HepG2 (cell line): ENCODE data around the gene SENP7. TPM values are rescaled to one million over a fixed set of nuclear protein-coding genes. Genes with fewer than 3 reads are reported as not detected.

ENCODE experiments used
- DNMT3B ChIP-seq: conservative IDR thresholded peaks from 2 replicates; pipeline ENCODE4 v1.6.1; 2016; ENCODE audit warnings: missing biosample characterization, control low read depth
- DR1 ChIP-seq: sonication (generic); formaldehyde crosslinking; IDR thresholded peaks from 2 replicates; pipeline ENCODE4 v1.8.0; 2021; ENCODE audit warnings: mild to moderate bottlenecking, missing genetic modification reagents, inconsistent platforms
- ELF1 ChIP-seq: sonication (generic); formaldehyde crosslinking; IDR thresholded peaks from 2 replicates; pipeline ENCODE4 v1.4.0; 2020; ENCODE audit warnings: missing genetic modification reagents
- ELF4 ChIP-seq: sonication (generic); formaldehyde crosslinking; IDR thresholded peaks from 2 replicates; pipeline ENCODE4 v1.5.0; 2020; ENCODE audit warnings: missing genetic modification reagents, mild to moderate bottlenecking, moderate library complexity, borderline replicate concordance
- FOXK1 ChIP-seq: sonication (generic); formaldehyde crosslinking; IDR thresholded peaks from 2 replicates; pipeline ENCODE4 v1.4.0; 2020; ENCODE audit warnings: low read depth, missing genetic modification reagents, borderline replicate concordance
- GZF1 ChIP-seq: sonication (generic); formaldehyde crosslinking; IDR thresholded peaks from 2 replicates; pipeline ENCODE4 v1.5.1; 2020; ENCODE audit warnings: mild to moderate bottlenecking, missing genetic modification reagents
- KAT8 ChIP-seq: IDR thresholded peaks from 2 replicates; pipeline ENCODE4 v1.6.1; 2016; ENCODE audit warnings: missing genetic modification reagents, missing compliant biosample characterization
- LCORL ChIP-seq, 2 experiments: fragments of 450-650 bp in 1 of 2; sonication (generic) in 1 of 2; formaldehyde crosslinking in 1 of 2; IDR thresholded peaks; 2 replicates each; pipeline versions ENCODE4 v1.5.0 to v1.6.1; 2017 to 2020; ENCODE audit warnings: antibody characterized with exemption in 1 of 2, missing genetic modification reagents in 1 of 2
- MAZ ChIP-seq, 2 experiments: sonication (generic) in 1 of 2; formaldehyde crosslinking in 1 of 2; IDR thresholded peaks; 2 replicates each; pipeline versions ENCODE4 v1.5.0 to v1.6.1; 2012 to 2020; ENCODE audit warnings: low read depth in 2 of 2, mild to moderate bottlenecking in 2 of 2, borderline replicate concordance in 1 of 2, improper control_type of control experiment in 1 of 2, low read length in 1 of 2, missing genetic modification reagents in 1 of 2, moderate library complexity in 1 of 2
- POLR2A ChIP-seq, 2 experiments: IDR thresholded peaks; 2 replicates each; pipeline ENCODE4 v1.6.1; 2011; ENCODE audit warnings: low read depth in 2 of 2, low read length in 2 of 2, mild to moderate bottlenecking in 1 of 2, moderate library complexity in 1 of 2; ENCODE audit not compliant: insufficient read depth in 1 of 2
- SETDB1 ChIP-seq: sonication (generic); formaldehyde crosslinking; IDR thresholded peaks from 2 replicates; pipeline ENCODE4 v1.5.1; 2020; ENCODE audit warnings: missing genetic modification reagents, mild to moderate bottlenecking, borderline replicate concordance
- SNAI1 ChIP-seq: sonication (generic); formaldehyde crosslinking; IDR thresholded peaks from 2 replicates; pipeline ENCODE4 v1.5.0; 2020; ENCODE audit warnings: mild to moderate bottlenecking, missing genetic modification reagents, borderline replicate concordance
- SP4 ChIP-seq: sonication (generic); formaldehyde crosslinking; IDR thresholded peaks from 2 replicates; pipeline ENCODE4 v1.8.1; 2023; ENCODE audit warnings: mild to moderate bottlenecking, missing genetic modification reagents
- TCF7L2 ChIP-seq: IDR thresholded peaks from 2 replicates; pipeline ENCODE4 v1.6.1; 2011; ENCODE audit warnings: mild to moderate bottlenecking, low read depth, low read length, moderate library complexity
- TFAP4 ChIP-seq: sonication (generic); IDR thresholded peaks from 2 replicates; pipeline ENCODE4 v1.6.1; 2016; ENCODE audit warnings: low read depth, borderline replicate concordance
- TP53 ChIP-seq: sonication (generic); formaldehyde crosslinking; conservative IDR thresholded peaks from 2 replicates; pipeline ENCODE4 v1.4.0; 2020; ENCODE audit warnings: missing genetic modification reagents
- U2AF2 ChIP-seq: fragments of 200-400 bp; formaldehyde crosslinking; IDR thresholded peaks from 2 replicates; pipeline ENCODE4 v1.6.1; 2017; ENCODE audit warnings: low read depth, mild to moderate bottlenecking, low read length
- WIZ ChIP-seq: sonication (generic); formaldehyde crosslinking; IDR thresholded peaks from 2 replicates; pipeline ENCODE4 v1.5.1; 2020; ENCODE audit warnings: mild to moderate bottlenecking, missing genetic modification reagents
- ZNF10 ChIP-seq: sonication (generic); formaldehyde crosslinking; IDR thresholded peaks from 2 replicates; pipeline ENCODE4 v1.4.0; 2020; ENCODE audit warnings: mild to moderate bottlenecking, low read depth, missing genetic modification reagents, borderline replicate concordance
- ZNF354B ChIP-seq: sonication (generic); formaldehyde crosslinking; IDR thresholded peaks from 2 replicates; pipeline ENCODE4 v1.8.0; 2022; ENCODE audit warnings: mild to moderate bottlenecking, missing genetic modification reagents
- ZNF460 ChIP-seq: sonication (generic); formaldehyde crosslinking; IDR thresholded peaks from 2 replicates; pipeline ENCODE4 v1.5.1; 2020; ENCODE audit warnings: missing genetic modification reagents, mild to moderate bottlenecking, borderline replicate concordance
- ZNF484 ChIP-seq: sonication (generic); formaldehyde crosslinking; IDR thresholded peaks from 2 replicates; pipeline ENCODE4 v1.5.1; 2020; ENCODE audit warnings: mild to moderate bottlenecking, low read depth, missing genetic modification reagents, borderline replicate concordance
- ZNF547 ChIP-seq: sonication (generic); formaldehyde crosslinking; IDR thresholded peaks from 2 replicates; pipeline ENCODE4 v1.5.1; 2020; ENCODE audit warnings: mild to moderate bottlenecking, missing genetic modification reagents
- ZNF570 ChIP-seq: sonication (generic); formaldehyde crosslinking; IDR thresholded peaks from 2 replicates; pipeline ENCODE4 v1.4.0; 2020; ENCODE audit warnings: mild to moderate bottlenecking, missing genetic modification reagents, borderline replicate concordance
- ZNF660 ChIP-seq: sonication (generic); formaldehyde crosslinking; IDR thresholded peaks from 2 replicates; pipeline ENCODE4 v1.5.1; 2020; ENCODE audit warnings: mild to moderate bottlenecking, low read depth, missing genetic modification reagents, borderline replicate concordance
- ZNF775 ChIP-seq: sonication (generic); formaldehyde crosslinking; IDR thresholded peaks from 2 replicates; pipeline ENCODE4 v1.4.0; 2020; ENCODE audit warnings: missing genetic modification reagents, mild to moderate bottlenecking, moderate library complexity, borderline replicate concordance
- ZNF777 ChIP-seq: sonication (generic); formaldehyde crosslinking; IDR thresholded peaks from 2 replicates; pipeline ENCODE4 v1.4.0; 2020; ENCODE audit warnings: missing genetic modification reagents
- polyA plus RNA-seq, 8 experiments: library from polyadenylated mRNA; depleted of rRNA in 3 of 8; stranded (reverse) in 7 of 8; unstranded in 1 of 8; fragments of >200 nt; fragmentation: Illumina TruSeq in 4 of 8; extraction: Trizol in 4 of 8; gene quantifications; 2 replicates each; pipeline versions ENCODE4 v1.2.1 to v1.2.3, GENCODE V29; 2011 to 2016; ENCODE audit warnings: low read depth in 4 of 8, missing spikeins in 1 of 8, mixed read lengths in 1 of 8; ENCODE audit not compliant: insufficient read depth in 1 of 8
- total RNA-seq, 5 experiments: library from RNA; depleted of rRNA; stranded (reverse); fragments of >200 nt; fragmentation: Illumina TruSeq; extraction: Trizol; gene quantifications; 2 replicates each; pipeline ENCODE4 v1.2.3, GENCODE V29; 2016; ENCODE audit warnings: low read depth in 1 of 5
- TF ChIP-seq, protein P1 (sequence below): sonication (generic); formaldehyde crosslinking; IDR thresholded peaks from 2 replicates; pipeline ENCODE4 v1.4.0; 2020; ENCODE audit warnings: missing genetic modification reagents; ENCODE audit errors: not compliant biosample characterization

Gene SENP7
- total and polyA plus RNA-seq, 2 of the 13 experiments (the other 11 are each of a cell fraction or from before 2014, with no cell fraction given) = 9.1 to 10.3 TPM

GRCh38 chr3:101512646-101513418, at the start of gene SENP7 (continued):
- peak; percentile 48 to 66 for TF ChIP-seq POLR2A (IDR thresholded peaks at IDR 0.05; ENCODE audit: insufficient read depth in 1 of 2, low read depth in 2 of 2, low read length in 2 of 2)
- TF ChIP-seq SETDB1 (CRISPR knock-in tag) = no peak
- TF ChIP-seq ZNF547 (CRISPR knock-in tag) = no peak
- peak; percentile 49; the same call in 1 of the 2 replicates for TF ChIP-seq SP4
- no peak for TF ChIP-seq ZNF354B
- TF ChIP-seq SNAI1 (CRISPR knock-in tag) = peak; percentile 42; the same call in 1 of the 2 replicates
- TF ChIP-seq TFAP4 = no peak
- no peak for TF ChIP-seq ZNF660 (CRISPR knock-in tag)
- no peak for TF ChIP-seq MAZ (IDR thresholded peaks at IDR 0.05; ENCODE audit: borderline replicate concordance, low read depth, low read length)
- 0 out of 2 replicates have a peak, but pooled peaks have one; percentile 17 for TF ChIP-seq MAZ (CRISPR knock-in tag; IDR thresholded peaks at IDR 0.05; ENCODE audit: low read depth)
- TF ChIP-seq GZF1 (CRISPR knock-in tag) = no peak
- no peak for TF ChIP-seq ZNF10 (CRISPR knock-in tag)
- TF ChIP-seq ELF1 = peak; percentile 76
- no peak for TF ChIP-seq WIZ
- TF ChIP-seq LCORL (IDR thresholded peaks at IDR 0.05) = no peak
- 0 out of 2 replicates have a peak, but pooled peaks have one; percentile 18 for TF ChIP-seq LCORL (CRISPR knock-in tag; IDR thresholded peaks at IDR 0.05)
- TF ChIP-seq ZNF570 (CRISPR knock-in tag) = no peak
- no peak for TF ChIP-seq ZNF484 (CRISPR knock-in tag)
- no peak for TF ChIP-seq TP53 (CRISPR knock-in tag)
- TF ChIP-seq U2AF2 = no peak
- TF ChIP-seq DR1 (CRISPR knock-in tag) = no peak
- no peak for TF ChIP-seq ELF4 (CRISPR knock-in tag)
- TF ChIP-seq, protein P1, sequence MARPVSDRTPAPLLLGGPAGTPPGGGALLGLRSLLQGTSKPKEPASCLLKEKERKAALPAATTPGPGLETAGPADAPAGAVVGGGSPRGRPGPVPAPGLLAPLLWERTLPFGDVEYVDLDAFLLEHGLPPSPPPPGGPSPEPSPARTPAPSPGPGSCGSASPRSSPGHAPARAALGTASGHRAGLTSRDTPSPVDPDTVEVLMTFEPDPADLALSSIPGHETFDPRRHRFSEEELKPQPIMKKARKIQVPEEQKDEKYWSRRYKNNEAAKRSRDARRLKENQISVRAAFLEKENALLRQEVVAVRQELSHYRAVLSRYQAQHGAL (CRISPR knock-in tag) = peak; percentile 42
- TF ChIP-seq ZNF460 (CRISPR knock-in tag) = no peak
- peak; percentile 86; the same call in 1 of the 2 replicates for TF ChIP-seq KAT8 (CRISPR knock-in tag)
- peak; percentile 56; the same call in 1 of the 2 replicates for TF ChIP-seq ZNF777 (CRISPR knock-in tag)
- TF ChIP-seq DNMT3B (CRISPR knock-in tag) = peak; percentile 84; the same call in 1 of the 2 replicates
- no peak for TF ChIP-seq FOXK1 (CRISPR knock-in tag)
- TF ChIP-seq ZNF775 (CRISPR knock-in tag) = no peak
- no peak for TF ChIP-seq TCF7L2
